Neural cell (in vitro differentiated cells): ENCODE results near the gene ZNF132.

Experiments used
- CTCF ChIP-seq: fragments of 450-650 bp; IDR thresholded peaks from 2 replicates; pipeline ENCODE4 v1.5.1; 2014; ENCODE audit warnings: antibody characterized with exemption, mild to moderate bottlenecking, moderate library complexity; ENCODE audit not compliant: poor library complexity, severe bottlenecking
- EP300 ChIP-seq: fragments of 450-650 bp; conservative IDR thresholded peaks from 2 replicates; pipeline ENCODE4 v1.6.1; 2014; ENCODE audit warnings: antibody characterized with exemption, mild to moderate bottlenecking, moderate library complexity; ENCODE audit not compliant: poor library complexity, severe bottlenecking
- EZH2 ChIP-seq: fragments of 200-600, 300-800 bp; shearing (Covaris generic), sonication (generic); IDR thresholded peaks from 2 replicates; pipeline ENCODE4 v1.6.1; 2014; ENCODE audit warnings: antibody characterized with exemption, low read length, borderline replicate concordance, mild to moderate bottlenecking; ENCODE audit not compliant: insufficient read depth, poor library complexity, severe bottlenecking
- MXI1 ChIP-seq: fragments of 450-650 bp; conservative IDR thresholded peaks from 2 replicates; pipeline ENCODE4 v1.6.1; 2014; ENCODE audit warnings: antibody characterized with exemption, mild to moderate bottlenecking; ENCODE audit not compliant: poor library complexity, severe bottlenecking
- POLR2AphosphoS5 ChIP-seq: IDR thresholded peaks from 2 replicates; pipeline ENCODE4 v1.6.1; 2012
- RAD21 ChIP-seq: fragments of 450-650 bp; conservative IDR thresholded peaks from 2 replicates; pipeline ENCODE4 v1.6.1; 2014; ENCODE audit warnings: antibody characterized with exemption, mild to moderate bottlenecking, moderate library complexity
- REST ChIP-seq: IDR thresholded peaks from 2 replicates; pipeline ENCODE4 v1.6.1; 2012; ENCODE audit warnings: borderline replicate concordance
- SMC3 ChIP-seq: fragments of 450-650 bp; conservative IDR thresholded peaks from 2 replicates; pipeline ENCODE4 v1.6.1; 2014; ENCODE audit warnings: antibody characterized with exemption, mild to moderate bottlenecking, moderate library complexity; ENCODE audit not compliant: poor library complexity
- TAF1 ChIP-seq: IDR thresholded peaks from 2 replicates; pipeline ENCODE4 v1.6.1; 2012; ENCODE audit warnings: low read depth

- TF ChIP-seq CTCF: no peak
- TF ChIP-seq TAF1: no peak
- TF ChIP-seq REST: no peak
- TF ChIP-seq EZH2: no peak
- no peak for TF ChIP-seq MXI1
- TF ChIP-seq SMC3: no peak
- TF ChIP-seq POLR2AphosphoS5: no peak
- no peak for TF ChIP-seq EP300
- no peak for TF ChIP-seq RAD21
Measured at GRCh38 chr19:58474291-58474996, 34.5 kb upstream of the ZNF132 start.
